Left cardiac atrium (tissue), 4 donors: ENCODE data around the gene BAZ2B. TPM values are rescaled to one million over a fixed set of nuclear protein-coding genes. Genes with fewer than 3 reads are reported as not detected.
A peak's percentile ranks its signal among the peaks of the same experiment; 100 is the strongest.
"Not testable (repeated sequence)": the region's sequence is repeated elsewhere in the genome, so short reads cannot be mapped to it uniquely, and the experiment has no call there.

ENCODE experiments used
- ATAC-seq, 2 donors: fragments of 200-7000 bp; cut with Tn5 transposase; one replicate each; pipeline ENCODE4 v1.9.1; 2020; ENCODE audit warnings: mild to moderate bottlenecking in 2 of 2, moderate library complexity in 2 of 2
- DNase-seq: peaks from one replicate; pipeline ENCODE4 v3.0.0-alpha.2; 2020
- intact Hi-C, 2 donors: fragments of 100-400 bp; cut with DNase I; formaldehyde crosslinking; loops; one replicate each; pipeline versions ENCODE4 v1.14.1 to v1.15.1; 2022 to 2023
- total RNA-seq, 2 donors: library from RNA; stranded (reverse); fragmentation: NEBNext Ultra II Directional; extraction: Animal tissue kit (Norgen Biotek cat#: 25700); gene quantifications; one replicate each; pipeline ENCODE4 v1.2.1, GENCODE V29; 2021
- donor health status: DM: no; HTN: yes; CAD: no.
- donor health status: DM: no; HTN: yes; CAD: no; lungs with severe emphysema.
- donor health status: DM: yes; HTN: yes; CAD: no.
- donor health status: Dilated cardiomyopathy.

BAZ2B gene
- total RNA-seq, 2 donors from 2014 or later = 33.2 to 41.8 TPM

DNA sequence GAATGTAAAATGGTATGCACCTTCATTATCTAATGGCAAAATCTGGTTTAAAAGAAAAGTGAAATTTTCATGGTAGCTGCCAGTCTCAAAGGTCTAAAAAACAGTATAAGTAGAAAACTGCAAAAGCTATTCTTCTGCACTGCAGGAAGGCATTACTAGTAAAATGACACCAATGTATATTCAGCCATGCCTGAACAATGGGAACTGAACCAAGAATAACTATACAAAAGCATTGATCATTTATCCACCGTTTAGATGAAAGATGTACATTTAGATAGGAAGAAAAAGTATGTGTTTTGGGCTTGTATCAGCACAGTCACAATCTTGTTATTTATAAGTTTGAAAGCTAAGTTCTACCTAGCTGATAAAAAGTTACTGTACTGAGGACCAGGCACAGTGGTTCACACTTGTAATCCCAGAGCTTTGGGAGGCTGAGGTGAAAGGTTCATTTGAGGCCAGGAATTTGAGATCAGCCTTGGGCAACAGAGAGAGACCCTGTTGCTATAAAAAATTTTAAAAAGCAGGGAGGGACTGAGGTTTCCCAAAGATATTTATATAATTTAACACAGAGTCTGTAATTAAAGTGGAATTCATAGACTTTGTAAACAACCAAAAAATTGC, 166.7 kb downstream of the BAZ2B start:
- DNase-seq = no peak
- intact Hi-C loops = loop anchor here in 1 of 2 donors (10.0 kb wide), 1 partner anchor 155 kb away; no protein-coding TSS in a partner anchor
- ATAC-seq = no peak

DNA sequence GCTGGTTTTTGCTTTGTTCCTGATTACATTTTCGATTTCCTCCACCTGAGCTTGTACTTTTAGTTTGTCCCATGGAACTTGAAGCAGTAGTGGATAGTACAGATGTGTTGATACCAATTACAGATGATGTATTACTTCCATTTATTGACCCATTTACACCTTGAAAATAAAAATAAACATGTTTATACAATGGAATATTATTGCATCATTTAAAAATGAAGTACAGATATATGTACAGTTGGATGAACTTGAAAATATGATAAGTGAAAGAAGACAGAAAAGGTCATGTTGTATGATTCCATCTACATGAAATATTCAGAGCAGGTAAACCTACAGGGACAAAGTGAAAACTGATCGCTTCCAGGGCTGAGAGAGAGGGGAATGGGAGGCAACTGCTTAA, 169.5 kb downstream of the BAZ2B start:
- intact Hi-C loops = no loop called here
- ATAC-seq (no peak), DNase-seq (no peak)

DNA sequence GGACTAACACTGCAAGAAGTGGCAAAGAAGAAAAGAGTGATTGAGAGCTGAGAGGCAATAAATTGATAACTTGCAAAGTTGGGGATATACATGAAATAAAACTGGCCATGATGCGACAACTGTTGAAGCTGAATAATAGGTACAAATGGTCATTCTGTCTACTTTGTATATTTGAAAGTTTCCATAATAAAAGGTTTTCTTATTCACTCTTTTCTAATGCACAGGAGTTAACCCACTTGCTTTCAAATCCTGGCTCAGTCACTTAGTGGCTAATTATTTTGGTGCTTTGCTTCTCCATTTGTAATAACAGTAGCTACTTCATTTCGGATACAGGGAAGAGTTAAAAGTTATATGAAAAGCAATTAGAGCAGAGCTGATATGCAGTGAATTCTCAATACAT, 170.1 kb downstream of the BAZ2B start:
- ATAC-seq (no peak), DNase-seq (no peak)
- intact Hi-C loops = no loop called here

DNA sequence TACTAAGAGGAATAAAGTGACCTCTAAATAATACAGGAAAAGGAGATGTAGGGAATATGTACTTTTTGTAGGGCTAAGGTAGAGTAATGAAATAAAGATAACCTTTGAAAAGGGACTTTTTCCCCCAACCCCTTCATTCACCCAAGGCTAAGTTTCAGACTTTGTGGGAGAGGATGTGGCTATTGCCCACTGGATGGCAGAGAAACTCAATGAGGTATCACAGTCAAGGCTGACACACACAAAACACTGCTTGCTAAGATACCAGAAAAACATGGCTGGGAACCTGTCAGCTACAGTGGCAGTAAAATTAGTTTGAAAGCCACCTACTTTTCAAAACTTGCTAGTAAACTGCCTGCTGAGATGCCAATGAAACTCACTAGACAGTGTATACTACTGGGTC, 171.0 kb downstream of the BAZ2B start:
- ATAC-seq (no peak), DNase-seq (no peak)
- intact Hi-C loops = no loop called here

DNA sequence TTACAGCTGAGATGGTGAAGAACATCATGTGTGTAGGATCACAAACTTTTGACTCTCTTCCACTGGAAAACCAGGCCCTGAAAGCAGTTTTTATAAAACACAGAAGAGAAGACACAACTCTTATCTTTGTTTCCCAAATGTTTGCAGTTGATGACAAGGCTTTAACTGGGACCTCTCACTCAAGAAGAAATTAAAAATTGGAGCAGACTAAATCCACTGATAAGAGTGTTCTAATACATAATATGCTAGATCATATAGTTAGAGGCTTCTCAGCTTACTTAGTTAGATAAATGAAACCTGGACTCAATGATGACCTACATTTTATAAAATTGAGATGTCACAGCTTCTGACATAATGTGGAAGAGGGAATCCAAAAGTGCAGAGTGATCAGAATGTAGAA, 171.6 kb downstream of the BAZ2B start:
- no peak for ATAC-seq
- DNase-seq = no peak
- intact Hi-C loops = no loop called here

DNA sequence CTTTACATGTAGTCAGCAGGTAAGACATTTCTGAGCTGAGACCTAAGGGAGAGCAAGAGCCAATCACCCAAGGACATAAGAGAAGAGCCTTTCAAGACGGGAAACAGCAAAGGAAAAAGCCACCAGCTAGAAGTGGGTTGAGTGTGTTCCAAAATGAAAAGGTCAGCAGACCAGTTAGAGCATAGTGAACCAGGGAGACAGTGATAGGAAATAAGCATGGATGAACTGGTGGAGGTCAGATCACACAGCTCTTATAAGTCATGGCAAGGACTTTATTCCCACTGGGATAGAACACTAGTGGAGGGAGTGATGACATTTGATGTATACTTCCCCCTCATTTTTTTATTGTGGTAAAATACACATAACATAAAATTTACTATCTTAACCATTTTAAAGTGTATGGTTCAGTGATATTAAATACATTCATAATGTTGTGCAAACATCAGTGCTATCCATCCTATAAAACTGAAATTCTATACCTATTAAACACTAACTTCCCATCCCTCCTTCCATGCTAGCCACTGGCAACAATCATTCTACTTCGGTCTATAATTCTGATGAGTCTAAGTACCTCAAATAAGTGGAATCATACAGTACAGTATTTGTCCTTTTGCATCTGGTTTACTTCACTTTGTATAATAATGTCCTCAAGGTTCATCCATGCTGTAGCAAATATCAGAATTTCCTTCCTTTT, 174.0 kb downstream of the BAZ2B start:
- ATAC-seq (peak in 1 of 2 donors; percentile 26), DNase-seq (no peak)
- intact Hi-C loops = no loop called here

DNA sequence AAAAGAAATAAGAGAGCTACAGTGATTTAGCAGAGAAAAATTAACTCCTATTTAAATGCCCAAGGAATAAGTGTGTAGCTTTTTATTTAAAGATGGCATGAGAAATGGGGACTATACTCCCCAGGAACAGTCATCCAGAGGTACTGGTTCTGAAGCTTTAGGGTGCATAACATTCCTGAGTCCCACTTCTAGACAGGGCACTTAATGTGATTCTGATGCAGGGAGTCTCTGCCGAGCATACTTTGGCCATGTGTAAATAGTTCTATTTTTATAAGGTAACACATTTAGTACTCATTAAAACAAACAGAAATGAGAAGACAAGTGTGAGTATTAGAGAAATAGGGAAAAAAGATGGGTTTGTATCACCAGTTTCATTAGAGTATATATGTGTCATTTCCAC, 175.2 kb downstream of the BAZ2B start:
- intact Hi-C loops = no loop called here
- DNase-seq (no peak), ATAC-seq (peak in 1 of 2 donors; percentile 70)

DNA sequence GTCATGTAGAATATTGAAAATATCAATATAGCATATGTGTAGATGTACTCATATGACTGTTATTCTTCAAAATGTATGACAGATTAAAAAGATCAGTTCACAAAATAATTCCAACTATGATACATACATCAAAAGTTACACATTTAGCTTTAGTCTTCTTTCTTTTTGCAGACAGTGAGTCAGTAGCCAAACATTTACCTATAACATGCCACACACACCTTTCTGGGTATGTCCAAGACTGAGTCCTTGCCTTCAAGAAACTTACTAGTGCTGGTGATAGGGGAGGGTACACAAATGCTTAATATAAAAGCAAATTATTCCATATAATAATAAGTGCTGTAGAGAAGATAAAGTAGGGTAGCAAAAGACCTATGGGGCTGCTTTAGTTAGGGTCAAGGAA, 176.9 kb downstream of the BAZ2B start:
- intact Hi-C loops = no loop called here
- DNase-seq (no peak), ATAC-seq (no peak)

DNA sequence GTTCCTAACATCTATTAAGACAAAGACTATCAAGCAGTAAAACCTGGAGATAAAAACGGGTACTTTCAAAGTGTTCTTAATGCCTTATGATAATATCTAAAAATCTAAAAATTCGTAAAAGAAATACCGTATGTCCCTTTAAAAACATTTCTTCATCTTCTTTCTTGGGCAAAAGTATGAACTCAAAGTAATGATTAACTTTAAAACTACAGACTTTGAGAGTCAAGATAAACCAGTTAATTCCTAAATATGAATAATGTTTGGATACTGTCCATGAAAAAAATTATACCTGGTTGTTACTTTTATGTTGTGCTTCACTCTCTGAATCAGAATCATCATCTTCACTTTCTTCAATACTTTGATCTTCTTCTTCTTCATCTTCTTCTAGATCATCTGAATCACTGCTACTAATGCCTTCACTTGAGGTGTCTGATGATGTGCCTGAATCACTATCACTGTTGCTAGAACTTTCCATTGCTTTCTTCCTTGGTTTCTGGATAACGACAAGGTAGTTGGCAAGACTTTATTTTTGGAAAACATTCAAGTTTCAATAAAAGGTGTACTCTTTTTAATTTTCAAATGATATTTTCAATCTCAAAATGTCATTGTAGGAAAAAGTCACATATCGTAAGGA, 177.5 kb downstream of the BAZ2B start:
- intact Hi-C loops = no loop called here
- ATAC-seq = no peak
- no peak for DNase-seq

DNA sequence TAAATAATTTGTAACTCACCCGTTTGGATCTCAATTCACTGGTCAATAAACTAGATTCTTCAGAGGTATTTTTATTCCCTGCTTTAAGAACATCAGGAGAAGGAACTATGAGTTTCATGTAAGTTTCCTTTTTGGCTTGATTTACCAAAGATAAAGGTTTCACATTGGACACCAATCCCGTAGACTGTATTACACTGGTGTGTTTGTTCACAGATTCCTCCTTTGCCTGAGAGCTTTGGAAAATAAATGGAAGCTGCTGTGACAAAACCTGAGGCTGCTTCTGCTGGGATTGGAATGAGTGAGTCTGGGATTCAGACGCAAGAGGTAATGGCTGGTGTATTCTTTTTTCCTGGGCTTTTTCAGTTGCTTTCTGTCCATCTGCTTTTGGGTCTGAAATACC, 178.1 kb downstream of the BAZ2B start:
- intact Hi-C loops = no loop called here
- ATAC-seq (no peak), DNase-seq (no peak)

DNA sequence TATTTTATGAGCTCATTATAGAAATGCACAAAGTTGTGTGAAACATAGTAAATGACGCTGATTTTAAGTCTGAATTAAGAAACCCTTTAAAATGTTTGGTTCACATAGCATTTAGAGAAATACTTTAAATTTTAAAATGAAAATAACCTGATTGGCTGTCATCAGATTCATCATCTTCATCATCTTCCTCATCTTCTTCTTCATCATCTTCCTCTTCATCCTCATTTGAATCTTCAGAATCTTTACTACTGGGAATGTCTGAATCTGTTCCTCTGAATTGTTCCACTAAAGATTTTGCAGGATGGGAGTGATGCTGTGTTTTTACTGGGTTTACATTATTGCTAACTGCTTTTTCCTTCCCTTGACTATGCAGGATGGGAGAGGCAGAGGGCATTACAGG, 183.7 kb downstream of the BAZ2B start:
- intact Hi-C loops = no loop called here
- DNase-seq (no peak), ATAC-seq (no peak)

DNA sequence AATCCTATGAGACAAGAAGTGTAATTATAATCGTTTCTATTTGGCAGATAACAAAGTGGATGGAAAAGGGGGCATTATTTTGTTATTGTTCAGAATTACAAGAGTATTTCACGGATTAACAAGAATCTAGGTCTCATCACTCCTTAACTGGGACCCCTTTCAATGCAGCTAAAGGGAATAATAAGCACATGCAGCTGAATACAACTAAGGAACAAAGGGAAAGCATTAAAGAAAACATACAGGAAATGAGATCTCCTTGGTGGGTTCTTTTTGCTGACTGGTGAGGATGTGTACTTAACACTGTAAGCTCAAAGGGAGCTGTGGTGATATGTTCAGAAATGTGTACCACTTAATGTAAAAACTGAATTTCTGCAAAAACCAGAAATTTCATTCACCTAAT, 189.3 kb downstream of the BAZ2B start:
- intact Hi-C loops = no loop called here
- no peak for DNase-seq
- ATAC-seq = no peak

DNA sequence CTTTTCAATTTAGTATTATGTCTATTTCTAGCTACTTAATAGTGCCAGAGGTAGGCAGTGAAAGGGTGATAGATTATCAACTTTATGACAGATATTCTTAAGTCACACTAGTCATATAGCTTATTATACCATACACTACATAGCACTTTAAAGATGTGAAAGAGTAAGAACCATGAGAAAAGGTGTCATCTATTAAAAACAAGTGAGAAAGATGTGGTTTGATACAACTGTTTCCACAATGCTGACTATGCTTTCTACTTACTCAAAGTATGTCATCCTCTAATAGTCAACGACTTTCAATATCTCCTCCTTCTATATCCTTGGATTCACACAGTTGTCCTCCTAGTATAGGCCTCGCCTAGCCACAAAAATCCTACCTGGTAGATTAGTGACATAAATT, 196.9 kb downstream of the BAZ2B start:
- intact Hi-C loops = no loop called here
- DNase-seq (no peak), ATAC-seq (no peak)

DNA sequence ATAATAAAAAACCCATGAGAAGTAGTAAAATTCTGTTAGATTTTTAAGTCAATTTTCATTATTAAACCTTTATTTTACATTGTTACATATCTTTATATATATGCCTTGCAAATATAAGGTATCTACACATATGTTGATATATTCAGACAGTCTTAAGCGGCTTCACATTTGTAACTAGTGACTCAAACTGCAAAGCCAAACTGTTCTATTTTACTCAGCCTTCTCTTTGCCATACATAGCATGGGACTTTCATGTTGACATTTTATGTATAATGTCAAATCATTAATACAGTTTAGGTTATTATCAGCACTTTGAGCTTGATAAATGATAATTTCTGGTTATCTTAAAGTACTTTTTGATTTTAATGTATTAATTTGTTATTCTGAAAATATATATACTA, 204.9 kb downstream of the BAZ2B start:
- intact Hi-C loops = no loop called here

DNA sequence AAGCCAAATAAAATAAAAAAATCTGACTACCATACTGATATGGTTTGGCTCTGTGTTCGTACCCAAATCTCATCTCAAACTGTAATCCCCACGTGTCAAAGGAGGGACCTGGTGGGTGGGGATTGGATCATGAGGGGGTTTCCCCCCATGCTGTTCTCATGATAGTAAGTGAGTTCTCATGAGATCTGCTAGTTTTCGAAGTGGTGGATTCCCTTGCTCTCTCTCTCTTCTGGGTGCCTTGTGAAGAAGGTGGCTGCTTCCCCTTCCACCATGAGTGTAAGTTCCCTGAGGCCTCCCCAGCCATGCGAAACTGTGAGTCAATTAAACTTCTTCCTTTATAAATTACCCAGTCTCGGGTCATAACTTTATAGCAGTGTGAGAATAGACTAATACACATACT, 206.1 kb downstream of the BAZ2B start:
- ATAC-seq (no peak), DNase-seq (no peak)
- intact Hi-C loops = no loop called here

More for the DNA sequence above, 204.9 kb downstream of the BAZ2B start:
- ATAC-seq (no peak), DNase-seq (no peak)

DNA sequence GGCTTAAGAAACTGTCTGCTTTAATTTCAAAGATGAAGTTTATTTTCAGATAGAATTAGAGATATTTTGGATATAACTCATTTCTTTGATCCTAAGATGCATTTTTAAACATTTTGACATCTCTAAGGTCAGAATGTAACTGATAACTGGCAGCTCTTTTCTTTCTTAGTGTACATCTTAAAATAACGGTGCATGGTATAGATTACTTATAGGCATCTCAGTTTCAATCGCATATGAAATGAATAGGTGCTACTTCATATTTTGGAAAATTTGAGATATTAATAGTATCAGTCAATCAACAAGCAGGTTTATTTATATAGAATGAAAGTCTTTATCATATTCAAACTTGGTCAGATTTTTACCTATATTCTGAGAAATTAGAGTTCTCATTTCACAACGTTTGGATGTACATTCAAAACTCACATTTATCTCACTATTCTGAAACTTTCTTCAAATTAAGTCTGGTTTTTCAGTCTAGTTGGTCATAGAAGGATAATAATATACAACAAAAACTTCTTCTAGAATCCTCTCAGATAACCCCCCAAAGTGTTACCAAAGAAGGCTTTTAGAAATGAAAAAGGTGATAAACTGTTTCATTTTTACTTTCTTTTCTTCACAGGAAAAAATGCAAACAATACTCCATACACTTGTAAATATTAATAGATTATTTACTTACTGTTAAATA, 207.1 kb downstream of the BAZ2B start:
- intact Hi-C loops = no loop called here
- DNase-seq = no peak
- ATAC-seq = no peak

DNA sequence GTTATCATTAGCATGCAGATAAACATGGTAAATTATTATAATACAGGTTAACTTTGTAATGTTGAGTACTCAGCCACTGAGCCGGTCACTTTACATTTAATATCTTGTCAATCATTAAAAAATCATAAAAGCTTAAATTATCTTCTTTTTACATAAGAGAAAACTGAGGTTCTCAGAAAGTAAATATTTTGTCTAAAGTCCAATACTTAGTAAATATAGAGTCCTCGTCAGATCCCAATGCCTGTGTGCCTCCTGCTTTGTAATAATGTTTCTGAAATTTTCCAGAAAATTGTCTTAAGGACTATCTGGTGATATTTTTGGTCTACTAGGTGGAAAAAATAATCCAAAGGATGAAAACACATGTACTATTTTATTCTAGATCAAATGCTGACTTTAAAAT, 213.6 kb downstream of the BAZ2B start:
- DNase-seq = no peak
- ATAC-seq = no peak
- intact Hi-C loops = no loop called here

DNA sequence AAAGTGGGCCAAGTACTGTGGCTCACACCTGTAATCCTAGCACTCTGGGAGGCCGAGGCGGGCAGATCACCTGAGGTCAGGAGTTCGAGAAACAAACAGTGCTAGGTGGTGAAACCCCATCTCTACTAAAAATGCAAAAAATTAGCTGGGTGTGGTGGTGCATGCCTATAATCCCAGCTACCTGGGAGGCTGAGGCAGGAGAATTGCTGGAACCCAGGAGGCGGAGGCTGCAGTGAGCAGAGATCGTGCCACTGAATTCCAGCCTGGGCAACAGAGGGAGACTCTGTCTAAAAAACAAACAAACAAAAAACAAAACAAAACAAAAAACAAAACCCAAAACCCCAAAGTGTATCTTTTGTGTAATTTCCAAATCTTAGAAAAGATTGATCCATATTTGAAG, 214.2 kb downstream of the BAZ2B start:
- ATAC-seq, DNase-seq, intact Hi-C loops: not testable (repeated sequence)

DNA sequence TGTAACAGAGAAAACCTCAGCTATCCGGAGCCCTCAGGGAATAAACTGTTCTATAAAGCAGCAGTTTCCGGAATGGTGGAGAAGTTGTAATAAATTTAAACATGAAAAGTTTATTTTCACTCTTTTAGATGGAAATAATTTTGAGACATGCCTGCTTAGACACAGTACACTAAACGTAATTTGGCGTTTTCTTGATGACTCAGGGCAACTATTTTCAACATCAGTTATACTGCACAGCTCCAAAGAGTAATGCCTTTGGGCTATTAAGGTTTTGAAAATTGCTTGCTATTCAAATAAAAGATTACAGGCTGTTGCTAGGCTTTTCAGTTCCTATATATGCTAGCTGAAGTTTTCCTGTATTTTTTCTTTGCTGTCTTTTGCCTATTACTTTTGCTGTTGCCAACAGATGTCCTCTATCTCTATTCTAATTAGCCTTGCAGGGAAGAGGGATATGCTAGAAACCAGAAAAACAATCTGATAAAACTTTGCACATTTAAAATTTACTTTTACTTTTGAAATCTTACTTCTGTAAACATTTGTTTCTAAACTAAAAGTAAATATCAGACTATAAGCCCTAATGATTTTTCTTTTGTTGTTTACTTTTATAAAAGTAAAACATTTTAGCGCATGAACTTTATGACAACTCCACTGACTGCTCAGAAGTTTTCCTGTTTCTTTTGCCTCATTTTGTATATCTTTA, 216.5 kb downstream of the BAZ2B start:
- ATAC-seq (no peak), DNase-seq (no peak)
- intact Hi-C loops = no loop called here

DNA sequence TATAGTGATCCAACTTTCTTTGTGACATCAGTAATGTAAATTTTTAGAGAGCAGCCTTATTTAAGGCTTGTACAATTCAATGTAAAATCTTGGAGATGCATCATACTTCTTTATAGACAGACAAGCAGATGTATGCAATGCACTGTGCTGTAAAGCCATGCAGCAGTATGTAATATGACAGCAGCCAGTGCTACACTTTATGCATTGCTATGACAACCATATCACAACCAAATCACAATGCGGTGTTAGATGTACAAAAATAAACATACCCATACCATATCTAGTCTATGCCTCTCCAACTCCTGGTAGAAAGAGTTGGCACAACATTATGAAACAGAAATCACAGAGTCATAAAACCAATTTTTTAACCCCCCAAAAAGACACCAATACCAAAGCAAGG, 219.5 kb downstream of the BAZ2B start:
- intact Hi-C loops = no loop called here
- DNase-seq = no peak
- ATAC-seq = no peak
